ENCODE data around the gene NTM. TPM values are rescaled to one million over a fixed set of nuclear protein-coding genes. Genes with fewer than 3 reads are reported as not detected.
A peak's percentile ranks its signal among the peaks of the same experiment; 100 is the strongest.

Gene NTM
- total RNA-seq, 1 experiment from 2014 or later, result 9.9 TPM

DNA sequence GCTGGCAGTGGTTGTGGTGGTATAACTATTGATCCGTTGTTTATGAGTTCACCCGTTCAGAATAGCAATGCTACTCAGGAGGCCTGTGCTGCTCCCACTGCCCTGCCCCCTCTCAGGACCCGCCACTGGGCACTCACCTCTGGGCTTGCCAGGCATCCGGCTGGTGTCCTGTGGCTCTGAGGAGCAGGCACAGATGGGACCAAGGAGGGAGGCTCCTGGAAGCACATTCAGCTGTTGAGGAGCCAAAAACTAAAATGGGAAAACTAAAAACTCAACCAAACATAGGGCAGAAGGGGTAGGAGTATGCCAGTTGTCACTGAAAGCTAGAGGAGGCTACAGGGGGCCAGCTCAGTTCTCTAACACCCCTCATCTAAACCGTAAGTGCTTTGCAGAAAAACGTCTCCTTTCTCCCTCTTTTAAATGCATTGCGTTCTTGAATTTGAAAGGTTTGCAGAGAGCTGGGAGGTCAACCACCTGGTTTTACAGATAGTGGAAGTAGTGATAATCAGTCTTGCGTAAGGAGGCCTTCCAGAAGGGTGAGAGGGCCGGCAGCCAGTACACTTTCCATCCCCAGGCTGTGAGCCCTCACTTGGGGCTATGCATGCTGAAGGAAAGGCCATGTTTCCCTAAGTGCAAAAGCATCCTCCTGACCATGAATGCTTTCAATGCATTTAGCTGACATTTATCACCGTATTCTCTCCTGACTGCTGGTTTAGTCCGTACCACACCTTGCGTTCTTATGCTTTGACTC lies 547.4 kb downstream of the NTM start:
- Mint-ChIP-seq H3K27ac (peak overlapping the region in 1 of 3 experiments; percentile 15; a peak in 1 of 7 replicates), H3K36me3 (ENCODE audit: insufficient read depth in 1 of 3, low read depth in 3 of 3) (peaks cover 0 to 13% (median 0%) of the 10 kb centered on the region in 3 experiments; a peak in 3 of 7 replicates), H3K9me3 (no peaks in the 10 kb centered on the region), H3K27me3 (ENCODE audit: low read depth) (peaks cover 17% of the 10 kb centered on the region), H3K4me1 (peaks cover 15 to 19% of the 10 kb centered on the region in 2 experiments), H3K4me3 (no peak overlapping the region)
- Histone ChIP-seq H3K9ac (ENCODE audit: extremely low read depth, insufficient read length, low read length) (no peak overlapping the region), H2AK5ac (ENCODE audit: insufficient read length, low read length) (no peak overlapping the region), H2BK15ac (ENCODE audit: low read depth, low read length) (no peak overlapping the region), H3K18ac (ENCODE audit: insufficient read length, low read depth, low read length) (no peak overlapping the region), H4K5ac (ENCODE audit: insufficient read length, low read depth, low read length) (no peak overlapping the region), H2BK120ac (ENCODE audit: low read depth, low read length, poor library complexity, severe bottlenecking) (no peak overlapping the region), H3K23ac (ENCODE audit: insufficient read length, low read depth, low read length) (no peak overlapping the region), H3K79me2 (ENCODE audit: insufficient read depth, low read length) (no peaks in the 10 kb centered on the region), H4K8ac (replicated peaks; ENCODE audit: insufficient read length, low read depth, low read length) (no peak overlapping the region), H3K27me3 (ENCODE audit: insufficient read depth, low read length) (no peaks in the 10 kb centered on the region), H2BK12ac (ENCODE audit: insufficient read length, low read depth, low read length) (no peak overlapping the region), H4K91ac (ENCODE audit: insufficient read length, low read depth, low read length) (no peak overlapping the region), H3K4me2 (ENCODE audit: insufficient read depth, insufficient read length, low read length) (no peak overlapping the region), H3T11ph (ENCODE audit: low read length) (no peak overlapping the region), H3K56ac (ENCODE audit: insufficient read length, low read depth, low read length) (no peak overlapping the region), H3K14ac (ENCODE audit: insufficient read depth, low read length) (no peak overlapping the region), H3K79me1 (ENCODE audit: insufficient read depth, low read depth, low read length, poor library complexity, severe bottlenecking) (no peaks in the 10 kb centered on the region), H3K23me2 (ENCODE audit: insufficient read length, low read depth, low read length, poor library complexity, severe bottlenecking) (no peaks in the 10 kb centered on the region), H2AFZ (ENCODE audit: low read length) (no peak overlapping the region), H4K20me1 (ENCODE audit: control insufficient read depth, insufficient read depth, insufficient read length) (no peaks in the 10 kb centered on the region), H3K4ac (ENCODE audit: low read depth, low read length) (no peak overlapping the region), H3K27ac (ENCODE audit: insufficient read length, low read depth, low read length) (no peak overlapping the region), H3K9me3 (ENCODE audit: control insufficient read depth, low read depth, low read length) (no peaks in the 10 kb centered on the region), H2BK20ac (ENCODE audit: low read depth, low read length, poor library complexity, severe bottlenecking) (no peak overlapping the region), H3K4me1 (ENCODE audit: insufficient read depth, low read length) (no peaks in the 10 kb centered on the region; the same call in 1 of the 2 replicates), H2BK5ac (ENCODE audit: insufficient read length, low read length) (no peak overlapping the region)
- no CpG with 5 or more reads among the region's 12 CpGs for WGBS (ENCODE audit: extremely low coverage, insufficient read length, low lambda C conversion rate)
- TF ChIP-seq, protein P1, sequence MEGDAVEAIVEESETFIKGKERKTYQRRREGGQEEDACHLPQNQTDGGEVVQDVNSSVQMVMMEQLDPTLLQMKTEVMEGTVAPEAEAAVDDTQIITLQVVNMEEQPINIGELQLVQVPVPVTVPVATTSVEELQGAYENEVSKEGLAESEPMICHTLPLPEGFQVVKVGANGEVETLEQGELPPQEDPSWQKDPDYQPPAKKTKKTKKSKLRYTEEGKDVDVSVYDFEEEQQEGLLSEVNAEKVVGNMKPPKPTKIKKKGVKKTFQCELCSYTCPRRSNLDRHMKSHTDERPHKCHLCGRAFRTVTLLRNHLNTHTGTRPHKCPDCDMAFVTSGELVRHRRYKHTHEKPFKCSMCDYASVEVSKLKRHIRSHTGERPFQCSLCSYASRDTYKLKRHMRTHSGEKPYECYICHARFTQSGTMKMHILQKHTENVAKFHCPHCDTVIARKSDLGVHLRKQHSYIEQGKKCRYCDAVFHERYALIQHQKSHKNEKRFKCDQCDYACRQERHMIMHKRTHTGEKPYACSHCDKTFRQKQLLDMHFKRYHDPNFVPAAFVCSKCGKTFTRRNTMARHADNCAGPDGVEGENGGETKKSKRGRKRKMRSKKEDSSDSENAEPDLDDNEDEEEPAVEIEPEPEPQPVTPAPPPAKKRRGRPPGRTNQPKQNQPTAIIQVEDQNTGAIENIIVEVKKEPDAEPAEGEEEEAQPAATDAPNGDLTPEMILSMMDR (conservative IDR thresholded peaks at IDR 0.05), result no peak
- no peak for DNase-seq
